HepG2 (cell line): ENCODE results near the gene KAT7. TPM values are rescaled to one million over a fixed set of nuclear protein-coding genes. Genes with fewer than 3 reads are reported as not detected.

Experiments used
- MEF2D ChIP-seq: sonication (generic); formaldehyde crosslinking; IDR thresholded peaks from 2 replicates; pipeline ENCODE4 v1.5.1; 2020; ENCODE audit warnings: mild to moderate bottlenecking, missing genetic modification reagents
- NR3C1 ChIP-seq: sonication (generic); formaldehyde crosslinking; IDR thresholded peaks from 2 replicates; pipeline ENCODE4 v1.4.0; 2020; ENCODE audit warnings: missing genetic modification reagents
- TAF15 ChIP-seq: fragments of 200-400 bp; formaldehyde crosslinking; IDR thresholded peaks from one replicate; pipeline ENCODE4 v1.6.1; 2018; ENCODE audit warnings: mild to moderate bottlenecking, low read depth, low read length; ENCODE audit not compliant: poor library complexity, severe bottlenecking
- ZNF562 ChIP-seq: sonication (generic); formaldehyde crosslinking; IDR thresholded peaks from 2 replicates; pipeline ENCODE4 v1.8.0; 2022; ENCODE audit warnings: missing genetic modification reagents, borderline replicate concordance
- ZNF644 ChIP-seq: IDR thresholded peaks from 2 replicates; pipeline ENCODE4 v1.6.1; 2016; ENCODE audit warnings: low read depth
- ZNF709 ChIP-seq: sonication (generic); formaldehyde crosslinking; IDR thresholded peaks from 2 replicates; pipeline ENCODE4 v1.5.0; 2020; ENCODE audit warnings: mild to moderate bottlenecking, missing genetic modification reagents
- polyA plus RNA-seq, 8 experiments: library from polyadenylated mRNA; depleted of rRNA in 3 of 8; stranded (reverse) in 7 of 8; unstranded in 1 of 8; fragments of >200 nt; fragmentation: Illumina TruSeq in 4 of 8; extraction: Trizol in 4 of 8; gene quantifications; 2 replicates each; pipeline versions ENCODE4 v1.2.1 to v1.2.3, GENCODE V29; 2011 to 2016; ENCODE audit warnings: low read depth in 4 of 8, missing spikeins in 1 of 8, mixed read lengths in 1 of 8; ENCODE audit not compliant: insufficient read depth in 1 of 8
- total RNA-seq, 5 experiments: library from RNA; depleted of rRNA; stranded (reverse); fragments of >200 nt; fragmentation: Illumina TruSeq; extraction: Trizol; gene quantifications; 2 replicates each; pipeline ENCODE4 v1.2.3, GENCODE V29; 2016; ENCODE audit warnings: low read depth in 1 of 5
- TF ChIP-seq, protein P1 (sequence below): sonication (generic); formaldehyde crosslinking; IDR thresholded peaks from 2 replicates; pipeline ENCODE4 v1.5.1; 2020; ENCODE audit warnings: mild to moderate bottlenecking, missing genetic modification reagents, borderline replicate concordance
- TF ChIP-seq, protein P2 (sequence below): sonication (generic); formaldehyde crosslinking; IDR thresholded peaks from one replicate; pipeline ENCODE4 v1.5.1; 2020; ENCODE audit warnings: mild to moderate bottlenecking, missing genetic modification reagents; ENCODE audit errors: not compliant biosample characterization
- TF ChIP-seq, protein P3 (sequence below): sonication (generic); formaldehyde crosslinking; IDR thresholded peaks from 2 replicates; pipeline ENCODE4 v1.8.0; 2022; ENCODE audit warnings: missing genetic modification reagents, mild to moderate bottlenecking, moderate library complexity, borderline replicate concordance
- TF ChIP-seq, protein P4 (sequence below): sonication (generic); formaldehyde crosslinking; IDR thresholded peaks from 2 replicates; pipeline ENCODE4 v1.5.1; 2020; ENCODE audit warnings: missing genetic modification reagents, mild to moderate bottlenecking, borderline replicate concordance

KAT7 gene
- total and polyA plus RNA-seq, 2 of the 13 experiments (the other 11 are each of a cell fraction or from before 2014, with no cell fraction given): 21.2 to 39.2 TPM

DNA sequence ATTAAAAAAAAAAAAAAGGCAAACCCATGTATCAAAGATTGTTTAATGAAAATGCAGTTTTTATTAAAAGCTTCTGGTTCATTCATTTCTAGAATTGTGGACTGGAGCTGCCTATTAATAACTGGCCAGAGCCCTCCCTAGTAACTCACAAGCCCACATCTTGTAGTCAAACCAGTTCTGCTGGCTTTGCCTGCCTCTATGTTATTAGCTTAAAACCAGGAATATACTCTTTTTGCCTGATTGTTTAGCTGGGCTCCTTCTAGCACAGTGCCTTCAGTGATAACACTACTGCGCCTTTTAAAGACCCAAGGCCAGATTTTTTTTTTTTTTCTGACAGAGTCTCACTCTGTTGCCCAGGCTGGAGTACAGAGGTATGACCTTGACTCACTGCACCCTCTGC lies 33.4 kb downstream of the KAT7 start (continued):
- TF ChIP-seq, protein P1, sequence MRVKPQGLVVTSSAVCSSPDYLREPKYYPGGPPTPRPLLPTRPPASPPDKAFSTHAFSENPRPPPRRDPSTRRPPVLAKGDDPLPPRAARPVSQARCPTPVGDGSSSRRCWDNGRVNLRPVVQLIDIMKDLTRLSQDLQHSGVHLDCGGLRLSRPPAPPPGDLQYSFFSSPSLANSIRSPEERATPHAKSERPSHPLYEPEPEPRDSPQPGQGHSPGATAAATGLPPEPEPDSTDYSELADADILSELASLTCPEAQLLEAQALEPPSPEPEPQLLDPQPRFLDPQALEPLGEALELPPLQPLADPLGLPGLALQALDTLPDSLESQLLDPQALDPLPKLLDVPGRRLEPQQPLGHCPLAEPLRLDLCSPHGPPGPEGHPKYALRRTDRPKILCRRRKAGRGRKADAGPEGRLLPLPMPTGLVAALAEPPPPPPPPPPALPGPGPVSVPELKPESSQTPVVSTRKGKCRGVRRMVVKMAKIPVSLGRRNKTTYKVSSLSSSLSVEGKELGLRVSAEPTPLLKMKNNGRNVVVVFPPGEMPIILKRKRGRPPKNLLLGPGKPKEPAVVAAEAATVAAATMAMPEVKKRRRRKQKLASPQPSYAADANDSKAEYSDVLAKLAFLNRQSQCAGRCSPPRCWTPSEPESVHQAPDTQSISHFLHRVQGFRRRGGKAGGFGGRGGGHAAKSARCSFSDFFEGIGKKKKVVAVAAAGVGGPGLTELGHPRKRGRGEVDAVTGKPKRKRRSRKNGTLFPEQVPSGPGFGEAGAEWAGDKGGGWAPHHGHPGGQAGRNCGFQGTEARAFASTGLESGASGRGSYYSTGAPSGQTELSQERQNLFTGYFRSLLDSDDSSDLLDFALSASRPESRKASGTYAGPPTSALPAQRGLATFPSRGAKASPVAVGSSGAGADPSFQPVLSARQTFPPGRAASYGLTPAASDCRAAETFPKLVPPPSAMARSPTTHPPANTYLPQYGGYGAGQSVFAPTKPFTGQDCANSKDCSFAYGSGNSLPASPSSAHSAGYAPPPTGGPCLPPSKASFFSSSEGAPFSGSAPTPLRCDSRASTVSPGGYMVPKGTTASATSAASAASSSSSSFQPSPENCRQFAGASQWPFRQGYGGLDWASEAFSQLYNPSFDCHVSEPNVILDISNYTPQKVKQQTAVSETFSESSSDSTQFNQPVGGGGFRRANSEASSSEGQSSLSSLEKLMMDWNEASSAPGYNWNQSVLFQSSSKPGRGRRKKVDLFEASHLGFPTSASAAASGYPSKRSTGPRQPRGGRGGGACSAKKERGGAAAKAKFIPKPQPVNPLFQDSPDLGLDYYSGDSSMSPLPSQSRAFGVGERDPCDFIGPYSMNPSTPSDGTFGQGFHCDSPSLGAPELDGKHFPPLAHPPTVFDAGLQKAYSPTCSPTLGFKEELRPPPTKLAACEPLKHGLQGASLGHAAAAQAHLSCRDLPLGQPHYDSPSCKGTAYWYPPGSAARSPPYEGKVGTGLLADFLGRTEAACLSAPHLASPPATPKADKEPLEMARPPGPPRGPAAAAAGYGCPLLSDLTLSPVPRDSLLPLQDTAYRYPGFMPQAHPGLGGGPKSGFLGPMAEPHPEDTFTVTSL (CRISPR knock-in tag): no peak
- TF ChIP-seq, protein P2, sequence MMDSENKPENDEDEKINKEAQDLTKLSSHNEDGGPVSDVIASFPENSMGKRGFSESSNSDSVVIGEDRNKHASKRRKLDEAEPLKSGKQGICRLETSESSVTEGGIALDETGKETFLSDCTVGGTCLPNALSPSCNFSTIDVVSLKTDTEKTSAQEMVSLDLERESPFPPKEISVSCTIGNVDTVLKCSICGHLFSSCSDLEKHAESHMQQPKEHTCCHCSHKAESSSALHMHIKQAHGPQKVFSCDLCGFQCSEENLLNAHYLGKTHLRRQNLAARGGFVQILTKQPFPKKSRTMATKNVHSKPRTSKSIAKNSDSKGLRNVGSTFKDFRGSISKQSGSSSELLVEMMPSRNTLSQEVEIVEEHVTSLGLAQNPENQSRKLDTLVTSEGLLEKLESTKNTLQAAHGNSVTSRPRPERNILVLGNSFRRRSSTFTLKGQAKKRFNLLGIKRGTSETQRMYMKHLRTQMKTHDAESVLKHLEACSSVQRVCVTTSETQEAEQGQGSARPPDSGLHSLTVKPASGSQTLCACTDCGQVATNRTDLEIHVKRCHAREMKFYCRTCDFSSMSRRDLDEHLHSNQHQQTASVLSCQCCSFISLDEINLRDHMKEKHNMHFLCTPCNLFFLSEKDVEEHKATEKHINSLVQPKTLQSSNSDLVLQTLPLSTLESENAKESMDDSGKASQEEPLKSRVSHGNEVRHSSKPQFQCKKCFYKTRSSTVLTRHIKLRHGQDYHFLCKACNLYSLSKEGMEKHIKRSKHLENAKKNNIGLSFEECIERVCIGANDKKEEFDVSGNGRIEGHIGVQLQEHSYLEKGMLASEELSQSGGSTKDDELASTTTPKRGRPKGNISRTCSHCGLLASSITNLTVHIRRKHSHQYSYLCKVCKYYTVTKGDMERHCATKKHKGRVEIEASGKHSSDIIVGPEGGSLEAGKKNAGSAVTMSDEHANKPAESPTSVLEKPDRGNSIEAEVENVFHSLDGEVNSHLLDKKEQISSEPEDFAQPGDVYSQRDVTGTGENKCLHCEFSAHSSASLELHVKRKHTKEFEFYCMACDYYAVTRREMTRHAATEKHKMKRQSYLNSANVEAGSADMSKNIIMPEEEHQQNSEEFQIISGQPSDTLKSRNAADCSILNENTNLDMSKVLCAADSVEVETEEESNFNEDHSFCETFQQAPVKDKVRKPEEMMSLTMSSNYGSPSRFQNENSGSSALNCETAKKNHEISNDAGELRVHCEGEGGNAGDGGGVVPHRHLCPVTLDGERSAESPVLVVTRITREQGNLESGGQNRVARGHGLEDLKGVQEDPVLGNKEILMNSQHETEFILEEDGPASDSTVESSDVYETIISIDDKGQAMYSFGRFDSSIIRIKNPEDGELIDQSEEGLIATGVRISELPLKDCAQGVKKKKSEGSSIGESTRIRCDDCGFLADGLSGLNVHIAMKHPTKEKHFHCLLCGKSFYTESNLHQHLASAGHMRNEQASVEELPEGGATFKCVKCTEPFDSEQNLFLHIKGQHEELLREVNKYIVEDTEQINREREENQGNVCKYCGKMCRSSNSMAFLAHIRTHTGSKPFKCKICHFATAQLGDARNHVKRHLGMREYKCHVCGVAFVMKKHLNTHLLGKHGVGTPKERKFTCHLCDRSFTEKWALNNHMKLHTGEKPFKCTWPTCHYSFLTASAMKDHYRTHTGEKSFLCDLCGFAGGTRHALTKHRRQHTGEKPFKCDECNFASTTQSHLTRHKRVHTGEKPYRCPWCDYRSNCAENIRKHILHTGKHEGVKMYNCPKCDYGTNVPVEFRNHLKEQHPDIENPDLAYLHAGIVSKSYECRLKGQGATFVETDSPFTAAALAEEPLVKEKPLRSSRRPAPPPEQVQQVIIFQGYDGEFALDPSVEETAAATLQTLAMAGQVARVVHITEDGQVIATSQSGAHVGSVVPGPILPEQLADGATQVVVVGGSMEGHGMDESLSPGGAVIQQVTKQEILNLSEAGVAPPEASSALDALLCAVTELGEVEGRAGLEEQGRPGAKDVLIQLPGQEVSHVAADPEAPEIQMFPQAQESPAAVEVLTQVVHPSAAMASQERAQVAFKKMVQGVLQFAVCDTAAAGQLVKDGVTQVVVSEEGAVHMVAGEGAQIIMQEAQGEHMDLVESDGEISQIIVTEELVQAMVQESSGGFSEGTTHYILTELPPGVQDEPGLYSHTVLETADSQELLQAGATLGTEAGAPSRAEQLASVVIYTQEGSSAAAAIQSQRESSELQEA (CRISPR knock-in tag): no peak
- no peak for TF ChIP-seq ZNF644
- TF ChIP-seq ZNF562: no peak
- no peak for TF ChIP-seq NR3C1 (CRISPR knock-in tag)
- TF ChIP-seq MEF2D (CRISPR knock-in tag): no peak
- TF ChIP-seq, protein P3, sequence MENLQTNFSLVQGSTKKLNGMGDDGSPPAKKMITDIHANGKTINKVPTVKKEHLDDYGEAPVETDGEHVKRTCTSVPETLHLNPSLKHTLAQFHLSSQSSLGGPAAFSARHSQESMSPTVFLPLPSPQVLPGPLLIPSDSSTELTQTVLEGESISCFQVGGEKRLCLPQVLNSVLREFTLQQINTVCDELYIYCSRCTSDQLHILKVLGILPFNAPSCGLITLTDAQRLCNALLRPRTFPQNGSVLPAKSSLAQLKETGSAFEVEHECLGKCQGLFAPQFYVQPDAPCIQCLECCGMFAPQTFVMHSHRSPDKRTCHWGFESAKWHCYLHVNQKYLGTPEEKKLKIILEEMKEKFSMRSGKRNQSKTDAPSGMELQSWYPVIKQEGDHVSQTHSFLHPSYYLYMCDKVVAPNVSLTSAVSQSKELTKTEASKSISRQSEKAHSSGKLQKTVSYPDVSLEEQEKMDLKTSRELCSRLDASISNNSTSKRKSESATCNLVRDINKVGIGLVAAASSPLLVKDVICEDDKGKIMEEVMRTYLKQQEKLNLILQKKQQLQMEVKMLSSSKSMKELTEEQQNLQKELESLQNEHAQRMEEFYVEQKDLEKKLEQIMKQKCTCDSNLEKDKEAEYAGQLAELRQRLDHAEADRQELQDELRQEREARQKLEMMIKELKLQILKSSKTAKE (CRISPR knock-in tag): no peak
- TF ChIP-seq, protein P4, sequence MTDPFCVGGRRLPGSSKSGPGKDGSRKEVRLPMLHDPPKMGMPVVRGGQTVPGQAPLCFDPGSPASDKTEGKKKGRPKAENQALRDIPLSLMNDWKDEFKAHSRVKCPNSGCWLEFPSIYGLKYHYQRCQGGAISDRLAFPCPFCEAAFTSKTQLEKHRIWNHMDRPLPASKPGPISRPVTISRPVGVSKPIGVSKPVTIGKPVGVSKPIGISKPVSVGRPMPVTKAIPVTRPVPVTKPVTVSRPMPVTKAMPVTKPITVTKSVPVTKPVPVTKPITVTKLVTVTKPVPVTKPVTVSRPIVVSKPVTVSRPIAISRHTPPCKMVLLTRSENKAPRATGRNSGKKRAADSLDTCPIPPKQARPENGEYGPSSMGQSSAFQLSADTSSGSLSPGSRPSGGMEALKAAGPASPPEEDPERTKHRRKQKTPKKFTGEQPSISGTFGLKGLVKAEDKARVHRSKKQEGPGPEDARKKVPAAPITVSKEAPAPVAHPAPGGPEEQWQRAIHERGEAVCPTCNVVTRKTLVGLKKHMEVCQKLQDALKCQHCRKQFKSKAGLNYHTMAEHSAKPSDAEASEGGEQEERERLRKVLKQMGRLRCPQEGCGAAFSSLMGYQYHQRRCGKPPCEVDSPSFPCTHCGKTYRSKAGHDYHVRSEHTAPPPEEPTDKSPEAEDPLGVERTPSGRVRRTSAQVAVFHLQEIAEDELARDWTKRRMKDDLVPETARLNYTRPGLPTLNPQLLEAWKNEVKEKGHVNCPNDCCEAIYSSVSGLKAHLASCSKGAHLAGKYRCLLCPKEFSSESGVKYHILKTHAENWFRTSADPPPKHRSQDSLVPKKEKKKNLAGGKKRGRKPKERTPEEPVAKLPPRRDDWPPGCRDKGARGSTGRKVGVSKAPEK (CRISPR knock-in tag): no peak
- no peak for TF ChIP-seq ZNF709 (CRISPR knock-in tag)
- TF ChIP-seq TAF15: no peak
